OCI-LY3 (cell line): Measurements from ENCODE around the gene DEPDC5.

Source experiments
- H2AFZ ChIP-seq: fragments of 200-600, 300-600 bp; shearing (Covaris generic); 2 replicates; pipeline ENCODE4 v1.6.0; 2014; ENCODE audit warnings: antibody characterized with exemption, low read depth, low read length
- H3K27ac ChIP-seq: fragments of 200-600, 300-600 bp; sonication (generic); 2 replicates; pipeline ENCODE4 v1.5.1; 2014; ENCODE audit warnings: mild to moderate bottlenecking, low read length, moderate library complexity, mixed read lengths
- H3K27me3 ChIP-seq: fragments of 200-600, 300-600 bp; sonication (generic); 2 replicates; pipeline ENCODE4 v1.6.1; 2014; ENCODE audit warnings: low read depth, low read length, mixed read lengths
- H3K36me3 ChIP-seq: fragments of 200-600, 300-600 bp; sonication (generic); replicated peaks from 2 replicates; pipeline ENCODE3; 2014; ENCODE audit warnings: low read depth, low read length, mixed read lengths
- H3K4me1 ChIP-seq: fragments of 300-600, 200-600 bp; sonication (generic); 2 replicates; pipeline ENCODE4 v1.6.1; 2014; ENCODE audit warnings: low read length, mixed read lengths
- H3K4me2 ChIP-seq: fragments of 200-600, 300-600 bp; sonication (generic); 2 replicates; pipeline ENCODE4 v1.6.1; 2014; ENCODE audit warnings: low read length, mixed read lengths
- H3K4me3 ChIP-seq: fragments of 300-600, 200-600 bp; sonication (generic); 2 replicates; pipeline ENCODE4 v1.5.1; 2014; ENCODE audit warnings: antibody characterized with exemption, mild to moderate bottlenecking, low read length, moderate library complexity
- H3K79me2 ChIP-seq: fragments of 300-600, 200-600 bp; shearing (Covaris generic); 2 replicates; pipeline ENCODE4 v1.6.1; 2014; ENCODE audit warnings: mild to moderate bottlenecking, low read length, mixed read lengths
- H3K9ac ChIP-seq: fragments of 300-600, 200-600 bp; shearing (Covaris generic); 2 replicates; pipeline ENCODE4 v1.6.0; 2014; ENCODE audit warnings: mild to moderate bottlenecking, low read length, moderate library complexity
- H3K9me3 ChIP-seq: fragments of 200-600, 300-600 bp; shearing (Covaris generic); 2 replicates; pipeline ENCODE4 v1.6.1; 2014; ENCODE audit warnings: low read length, mixed read lengths; ENCODE audit not compliant: insufficient read depth
- H4K20me1 ChIP-seq: fragments of 200-600, 300-600 bp; sonication (generic); 2 replicates; pipeline ENCODE4 v1.6.1; 2016; ENCODE audit warnings: low read length, mixed read lengths; ENCODE audit not compliant: insufficient read depth
- CTCF ChIP-seq: fragments of 200-600, 300-600 bp; sonication (generic); IDR thresholded peaks from 2 replicates; pipeline ENCODE4 v1.5.1; 2014; ENCODE audit warnings: antibody characterized with exemption, low read length, low read depth
- EZH2phosphoT487 ChIP-seq: fragments of 200-600 bp; shearing (Covaris generic); IDR thresholded peaks from 2 replicates; pipeline ENCODE4 v1.6.1; 2018; ENCODE audit warnings: antibody characterized with exemption, mixed run types, low read depth

The DEPDC5 gene

GRCh38 chr22:31816750-31817149, 62.9 kb downstream of the DEPDC5 start:
- Histone ChIP-seq H3K27ac (no peak overlapping the region), H2AFZ (no peak overlapping the region), H3K4me3 (no peak overlapping the region), H3K27me3 (no peaks in the 10 kb centered on the region), H3K9ac (no peak overlapping the region), H4K20me1 (no peaks in the 10 kb centered on the region), H3K4me1 (no peaks in the 10 kb centered on the region), H3K9me3 (no peaks in the 10 kb centered on the region), H3K36me3 (peaks cover 49% of the 10 kb centered on the region), H3K79me2 (no peaks in the 10 kb centered on the region), H3K4me2 (no peak overlapping the region)
- TF ChIP-seq EZH2phosphoT487 (no peak), CTCF (no peak)

- Histone ChIP-seq H3K79me2 (no peaks in the 10 kb centered on the region), H3K36me3 (peaks cover 61% of the 10 kb centered on the region), H3K4me2 (no peak overlapping the region), H3K27ac (no peak overlapping the region), H3K4me3 (no peak overlapping the region), H2AFZ (no peak overlapping the region), H3K9me3 (no peaks in the 10 kb centered on the region), H3K27me3 (no peaks in the 10 kb centered on the region), H3K4me1 (no peaks in the 10 kb centered on the region), H3K9ac (no peak overlapping the region), H4K20me1 (no peaks in the 10 kb centered on the region)
- no peak for TF ChIP-seq CTCF
- TF ChIP-seq EZH2phosphoT487, result no peak
Measured at GRCh38 chr22:31818481-31819392, 64.9 kb downstream of the DEPDC5 start.

DNA sequence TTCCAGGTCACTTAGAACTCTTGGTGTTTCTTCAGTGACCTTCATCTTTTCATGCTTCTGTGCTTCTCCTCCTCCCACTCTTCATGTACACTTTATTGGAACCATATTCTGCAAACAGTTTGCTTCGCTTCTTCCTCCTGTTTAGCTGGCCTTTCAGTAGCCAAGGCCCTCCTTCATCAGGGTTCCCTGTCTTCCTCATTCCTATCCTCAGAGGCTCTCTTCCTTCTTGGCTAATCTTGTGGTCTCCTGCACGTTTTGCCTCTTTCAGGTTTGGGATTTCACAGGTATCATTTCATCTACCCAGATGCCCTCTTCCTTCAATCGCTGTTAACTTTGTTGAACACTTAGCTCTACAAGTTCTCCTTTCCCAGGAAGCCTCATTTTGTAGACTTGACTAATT, 66.8 kb downstream of the DEPDC5 start:
- TF ChIP-seq CTCF (no peak), EZH2phosphoT487 (no peak)
- H3K9me3 ChIP-seq, result no peaks in the 10 kb centered on the region
- H3K36me3 ChIP-seq, result peaks cover 56% of the 10 kb centered on the region

DNA sequence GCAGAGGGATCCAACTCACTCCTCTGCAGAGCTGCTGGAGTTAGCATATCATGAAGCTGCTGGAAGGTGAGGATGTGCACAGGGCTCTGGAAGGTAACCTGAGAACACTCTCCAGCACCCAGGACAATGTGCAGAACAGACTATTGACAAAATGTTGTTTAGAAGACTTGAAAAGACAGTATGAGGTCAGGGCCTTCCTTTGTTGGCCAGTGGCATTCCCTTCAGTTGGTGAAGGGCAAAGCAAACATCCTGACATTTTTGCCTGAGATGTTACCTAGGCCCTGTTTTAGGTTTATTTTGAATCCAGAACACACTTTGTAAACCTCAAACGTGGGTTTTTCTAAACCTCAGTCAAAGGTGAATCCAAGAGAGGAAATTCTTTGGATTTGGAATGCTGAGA, 67.8 kb downstream of the DEPDC5 start:
- H3K4me3 ChIP-seq, result no peak overlapping the region
- no peak overlapping the region for H2AFZ ChIP-seq
- no peak overlapping the region for H3K4me2 ChIP-seq
- H3K4me1 ChIP-seq, result no peaks in the 10 kb centered on the region
- H3K9ac ChIP-seq, result no peak overlapping the region
- no peaks in the 10 kb centered on the region for H3K79me2 ChIP-seq
- no peaks in the 10 kb centered on the region for H4K20me1 ChIP-seq
- peaks cover 51% of the 10 kb centered on the region for H3K36me3 ChIP-seq
- no peak for TF ChIP-seq EZH2phosphoT487
- TF ChIP-seq CTCF, result no peak
- no peaks in the 10 kb centered on the region for H3K9me3 ChIP-seq
- no peaks in the 10 kb centered on the region for H3K27me3 ChIP-seq
- H3K27ac ChIP-seq, result no peak overlapping the region

More for the DNA sequence above, 66.8 kb downstream of the DEPDC5 start:
- Histone ChIP-seq H3K4me2 (no peak overlapping the region), H3K4me3 (no peak overlapping the region), H3K4me1 (no peaks in the 10 kb centered on the region), H3K79me2 (no peaks in the 10 kb centered on the region), H3K9ac (no peak overlapping the region), H2AFZ (no peak overlapping the region), H3K27ac (no peak overlapping the region), H4K20me1 (no peaks in the 10 kb centered on the region), H3K27me3 (no peaks in the 10 kb centered on the region)
